ENCODE data around the gene CDH2.

CDH2 gene

DNA sequence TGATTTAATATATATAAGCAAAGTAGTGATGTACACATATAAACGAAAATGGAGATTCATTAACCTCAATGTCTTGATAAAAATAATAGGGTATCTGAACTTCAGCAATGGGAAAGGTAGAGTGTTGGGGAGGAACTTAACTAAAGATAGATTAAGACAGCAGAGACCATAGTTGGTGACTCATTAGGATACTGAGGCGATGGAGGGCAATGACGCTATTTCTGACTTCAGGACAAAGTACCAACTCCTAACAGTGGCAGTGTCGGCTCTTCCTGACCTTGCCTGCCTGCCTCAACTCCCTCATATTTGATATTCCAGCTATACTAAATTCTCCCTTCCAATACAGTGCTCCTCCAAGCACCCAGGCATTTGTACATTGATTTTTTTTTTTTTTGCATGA, 98.6 kb downstream of the CDH2 start:
- Mint-ChIP-seq H3K27me3 (ENCODE audit: low read depth) (no peaks in the 10 kb centered on the region), H3K4me3 (no peak overlapping the region), H3K27ac (peak overlapping the region; percentile 10 to 37 (median 11)), H3K36me3 (ENCODE audit: low read depth) (no peaks in the 10 kb centered on the region), H3K4me1 (peaks cover 20% of the 10 kb centered on the region), H3K9me3 (no peaks in the 10 kb centered on the region)
- TF ChIP-seq, protein P1, sequence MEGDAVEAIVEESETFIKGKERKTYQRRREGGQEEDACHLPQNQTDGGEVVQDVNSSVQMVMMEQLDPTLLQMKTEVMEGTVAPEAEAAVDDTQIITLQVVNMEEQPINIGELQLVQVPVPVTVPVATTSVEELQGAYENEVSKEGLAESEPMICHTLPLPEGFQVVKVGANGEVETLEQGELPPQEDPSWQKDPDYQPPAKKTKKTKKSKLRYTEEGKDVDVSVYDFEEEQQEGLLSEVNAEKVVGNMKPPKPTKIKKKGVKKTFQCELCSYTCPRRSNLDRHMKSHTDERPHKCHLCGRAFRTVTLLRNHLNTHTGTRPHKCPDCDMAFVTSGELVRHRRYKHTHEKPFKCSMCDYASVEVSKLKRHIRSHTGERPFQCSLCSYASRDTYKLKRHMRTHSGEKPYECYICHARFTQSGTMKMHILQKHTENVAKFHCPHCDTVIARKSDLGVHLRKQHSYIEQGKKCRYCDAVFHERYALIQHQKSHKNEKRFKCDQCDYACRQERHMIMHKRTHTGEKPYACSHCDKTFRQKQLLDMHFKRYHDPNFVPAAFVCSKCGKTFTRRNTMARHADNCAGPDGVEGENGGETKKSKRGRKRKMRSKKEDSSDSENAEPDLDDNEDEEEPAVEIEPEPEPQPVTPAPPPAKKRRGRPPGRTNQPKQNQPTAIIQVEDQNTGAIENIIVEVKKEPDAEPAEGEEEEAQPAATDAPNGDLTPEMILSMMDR (IDR thresholded peaks at IDR 0.05; ENCODE audit: unreplicated experiment in 3 of 3), result no peak

GRCh38 chr18:28075501-28075900, 101.4 kb downstream of the CDH2 start:
- Mint-ChIP-seq H3K27ac (no peak overlapping the region), H3K36me3 (ENCODE audit: low read depth) (peaks cover under 1% of the 10 kb centered on the region), H3K9me3 (no peaks in the 10 kb centered on the region), H3K4me3 (no peak overlapping the region), H3K4me1 (peaks cover 17% of the 10 kb centered on the region), H3K27me3 (ENCODE audit: low read depth) (no peaks in the 10 kb centered on the region)
- TF ChIP-seq, protein P1 (IDR thresholded peaks at IDR 0.05; ENCODE audit: unreplicated experiment in 3 of 3), result no peak

DNA sequence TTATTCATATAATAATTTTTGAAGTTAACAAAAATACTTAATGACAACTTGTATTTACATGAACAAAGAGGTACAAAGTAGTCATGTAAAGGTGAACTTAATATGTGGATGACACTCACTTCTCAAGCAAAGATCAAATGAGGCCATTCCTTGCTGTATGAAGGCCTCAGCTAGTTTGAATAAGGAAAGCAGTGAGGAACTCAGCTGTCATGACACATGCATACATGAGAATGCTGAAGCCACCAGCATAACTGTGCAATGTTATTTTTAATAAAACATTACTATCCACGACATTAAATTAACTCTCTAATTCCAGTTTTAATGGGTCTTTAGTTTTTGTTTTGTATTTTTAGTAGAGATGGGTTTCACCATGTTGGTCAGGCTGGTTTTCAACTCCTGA, 102.9 kb downstream of the CDH2 start:
- no peaks in the 10 kb centered on the region for H3K9me3 Mint-ChIP-seq
- TF ChIP-seq, protein P1 (IDR thresholded peaks at IDR 0.05; ENCODE audit: unreplicated experiment in 3 of 3), result no peak
- no peak overlapping the region for H3K27ac Mint-ChIP-seq
- no peak overlapping the region for H3K4me3 Mint-ChIP-seq
- peaks cover 12% of the 10 kb centered on the region for H3K4me1 Mint-ChIP-seq
- H3K27me3 Mint-ChIP-seq (ENCODE audit: low read depth), result no peaks in the 10 kb centered on the region
- H3K36me3 Mint-ChIP-seq (ENCODE audit: low read depth), result peaks cover 5% of the 10 kb centered on the region

DNA sequence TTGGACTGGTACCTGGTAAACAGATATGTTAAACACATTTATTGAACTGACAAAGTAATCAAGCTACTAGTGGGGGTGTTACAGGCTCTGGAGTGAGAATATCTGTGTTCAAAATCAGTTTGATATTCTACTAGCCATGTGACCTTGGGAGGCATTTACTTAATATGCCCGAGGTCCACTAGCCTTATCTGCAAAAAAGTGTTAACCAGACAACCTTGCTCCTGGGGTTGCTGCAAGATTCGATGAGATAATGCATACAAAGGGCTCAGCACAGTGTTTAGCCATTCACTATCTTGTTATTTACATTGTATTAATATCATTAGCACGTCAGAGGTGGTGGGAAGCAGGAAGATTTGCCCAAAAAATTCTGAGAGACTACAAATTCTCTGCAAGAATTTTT, 103.3 kb downstream of the CDH2 start:
- TF ChIP-seq, protein P1 (IDR thresholded peaks at IDR 0.05; ENCODE audit: unreplicated experiment in 3 of 3), result no peak
- H3K4me3 Mint-ChIP-seq, result no peak overlapping the region
- H3K9me3 Mint-ChIP-seq, result no peaks in the 10 kb centered on the region
- H3K4me1 Mint-ChIP-seq, result peaks cover 9% of the 10 kb centered on the region
- H3K27ac Mint-ChIP-seq, result no peak overlapping the region
- H3K27me3 Mint-ChIP-seq (ENCODE audit: low read depth), result no peaks in the 10 kb centered on the region
- peaks cover 5% of the 10 kb centered on the region for H3K36me3 Mint-ChIP-seq (ENCODE audit: low read depth)

GRCh38 chr18:28071199-28071598, 105.7 kb downstream of the CDH2 start:
- Mint-ChIP-seq H3K4me3 (no peak overlapping the region), H3K27ac (peak overlapping the region in 2 of 3 experiments; percentile 7 to 62), H3K27me3 (ENCODE audit: low read depth) (no peaks in the 10 kb centered on the region), H3K36me3 (ENCODE audit: low read depth) (peaks cover 5% of the 10 kb centered on the region), H3K4me1 (peaks cover 11% of the 10 kb centered on the region), H3K9me3 (peaks cover 8% of the 10 kb centered on the region)
- TF ChIP-seq, protein P1 (IDR thresholded peaks at IDR 0.05; ENCODE audit: unreplicated experiment in 3 of 3), result no peak

- Mint-ChIP-seq H3K9me3 (peaks cover 8% of the 10 kb centered on the region), H3K27me3 (ENCODE audit: low read depth) (no peaks in the 10 kb centered on the region), H3K36me3 (ENCODE audit: low read depth) (peaks cover 5% of the 10 kb centered on the region), H3K4me1 (peaks cover 25% of the 10 kb centered on the region), H3K4me3 (no peak overlapping the region), H3K27ac (peak overlapping the region in 2 of 3 experiments; percentile 20 to 27)
- TF ChIP-seq, protein P1 (IDR thresholded peaks at IDR 0.05; ENCODE audit: unreplicated experiment in 3 of 3), result no peak
Observed at GRCh38 chr18:28068207-28068606, 108.7 kb downstream of the CDH2 start.
